IPS-15b (cell line): ENCODE measurements around the gene ASCL4.
"Not testable (repeated sequence)": the region's sequence is repeated elsewhere in the genome, so short reads cannot be mapped to it uniquely, and the experiment has no call there.

Source experiments
- H3K27me3 ChIP-seq: one replicate; pipeline ENCODE4 v1.6.1; 2013; ENCODE audit warnings: low read length; ENCODE audit not compliant: control insufficient read depth, insufficient read depth
- H3K36me3 ChIP-seq: one replicate; pipeline ENCODE4 v1.6.1; 2013; ENCODE audit warnings: low read length; ENCODE audit not compliant: control insufficient read depth, insufficient read depth
- H3K4me1 ChIP-seq: one replicate; pipeline ENCODE4 v1.6.1; 2013; ENCODE audit warnings: mild to moderate bottlenecking, low read length; ENCODE audit not compliant: control insufficient read depth, insufficient read depth
- H3K4me3 ChIP-seq: one replicate; pipeline ENCODE4 v1.5.1; 2013; ENCODE audit warnings: low read depth, low read length
- H3K9ac ChIP-seq: one replicate; pipeline ENCODE4 v1.6.1; 2013; ENCODE audit warnings: low read depth, mild to moderate bottlenecking, low read length
- H3K9me3 ChIP-seq: one replicate; pipeline ENCODE4 v1.6.1; 2013; ENCODE audit warnings: mild to moderate bottlenecking, low read length; ENCODE audit not compliant: control insufficient read depth, insufficient read depth

Gene ASCL4, protein sequence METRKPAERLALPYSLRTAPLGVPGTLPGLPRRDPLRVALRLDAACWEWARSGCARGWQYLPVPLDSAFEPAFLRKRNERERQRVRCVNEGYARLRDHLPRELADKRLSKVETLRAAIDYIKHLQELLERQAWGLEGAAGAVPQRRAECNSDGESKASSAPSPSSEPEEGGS

DNA sequence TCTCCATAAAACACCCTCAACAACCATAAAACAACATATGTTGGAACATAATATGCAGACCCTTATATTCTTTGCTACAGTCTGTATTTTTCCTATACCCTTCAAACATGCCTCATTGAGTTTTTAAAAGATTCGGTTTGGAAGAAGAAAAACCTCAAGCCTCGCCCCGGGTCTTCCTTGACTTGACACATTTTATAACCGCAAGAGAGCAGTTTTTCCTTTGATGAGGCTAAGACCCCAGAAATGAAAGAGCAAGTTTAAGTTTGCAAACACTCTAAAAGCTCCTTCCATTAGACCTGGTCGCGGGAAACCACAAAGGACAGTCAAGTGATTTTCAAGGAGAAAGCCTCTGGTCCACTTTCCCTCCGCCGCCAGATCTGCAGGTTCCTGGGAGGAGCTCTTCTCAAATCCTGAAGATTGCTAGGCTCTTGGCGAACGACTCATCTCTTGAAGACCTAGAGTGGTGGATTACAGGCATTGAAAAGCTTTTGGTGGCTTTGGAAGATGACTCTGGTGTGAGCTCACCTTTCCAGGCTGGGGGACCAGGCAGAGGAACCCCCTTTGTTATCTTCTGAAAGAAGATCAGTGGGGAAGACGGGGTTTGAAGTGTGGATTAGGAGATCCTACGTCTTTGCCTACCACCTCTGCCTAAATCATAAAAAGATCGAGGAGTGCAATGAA is at the start of gene ASCL4:
TSS of gene ASCL4 (plus strand) at position 356 of the 681 bp plus-strand sequence. CDS start 515 bp downstream, outside the sequence.
- peak within 1 kb of the TSS; percentile 52 for H3K4me3 ChIP-seq
- no peaks in the 10 kb centered on the region for H3K4me1 ChIP-seq
- H3K9me3 ChIP-seq: no peaks in the 10 kb centered on the region
- no peak within 1 kb of the TSS for H3K9ac ChIP-seq
- no peaks in the 10 kb centered on the region for H3K36me3 ChIP-seq
- peaks cover 68% of the 10 kb centered on the region for H3K27me3 ChIP-seq

DNA sequence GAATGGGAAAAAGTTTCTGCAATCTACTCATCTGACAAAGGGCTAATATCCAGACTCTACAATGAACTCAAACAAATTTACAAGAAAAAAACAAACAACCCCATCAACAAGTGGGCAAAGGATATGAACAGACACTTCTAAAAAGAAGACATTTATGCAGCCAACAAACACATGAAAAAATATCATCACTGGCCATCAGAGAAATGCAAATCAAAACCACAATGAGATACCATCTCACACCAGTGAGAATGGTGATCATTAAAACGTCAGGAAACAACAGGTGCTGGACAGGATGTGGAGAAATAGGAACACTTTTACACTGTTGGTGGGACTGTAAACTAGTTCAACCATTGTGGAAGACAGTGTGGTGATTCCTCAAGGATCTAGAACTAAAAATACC is 47.2 kb upstream of the ASCL4 start:
- not testable (repeated sequence) for H3K27me3 ChIP-seq, H3K4me1 ChIP-seq, H3K36me3 ChIP-seq, H3K9ac ChIP-seq, H3K9me3 ChIP-seq, H3K4me3 ChIP-seq

DNA sequence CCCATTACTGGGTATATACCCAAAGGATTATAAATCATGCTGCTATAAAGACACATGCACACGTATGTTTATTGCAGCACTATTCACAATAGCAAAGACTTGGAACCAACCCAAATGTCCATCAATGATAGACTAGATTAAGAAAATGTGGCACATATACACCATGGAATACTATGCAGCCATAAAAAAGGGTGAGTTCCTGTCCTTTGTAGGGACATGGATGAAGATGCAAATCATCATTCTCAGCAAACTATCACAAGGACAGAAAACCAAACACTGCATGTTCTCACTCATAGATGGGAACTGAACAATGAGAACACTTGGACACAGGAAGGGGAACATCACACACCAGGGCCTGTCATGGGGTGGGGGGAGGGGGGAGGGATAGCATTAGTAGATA is 46.8 kb upstream of the ASCL4 start:
- H3K4me1 ChIP-seq, H3K9me3 ChIP-seq, H3K9ac ChIP-seq, H3K4me3 ChIP-seq, H3K36me3 ChIP-seq, H3K27me3 ChIP-seq: not testable (repeated sequence)

DNA sequence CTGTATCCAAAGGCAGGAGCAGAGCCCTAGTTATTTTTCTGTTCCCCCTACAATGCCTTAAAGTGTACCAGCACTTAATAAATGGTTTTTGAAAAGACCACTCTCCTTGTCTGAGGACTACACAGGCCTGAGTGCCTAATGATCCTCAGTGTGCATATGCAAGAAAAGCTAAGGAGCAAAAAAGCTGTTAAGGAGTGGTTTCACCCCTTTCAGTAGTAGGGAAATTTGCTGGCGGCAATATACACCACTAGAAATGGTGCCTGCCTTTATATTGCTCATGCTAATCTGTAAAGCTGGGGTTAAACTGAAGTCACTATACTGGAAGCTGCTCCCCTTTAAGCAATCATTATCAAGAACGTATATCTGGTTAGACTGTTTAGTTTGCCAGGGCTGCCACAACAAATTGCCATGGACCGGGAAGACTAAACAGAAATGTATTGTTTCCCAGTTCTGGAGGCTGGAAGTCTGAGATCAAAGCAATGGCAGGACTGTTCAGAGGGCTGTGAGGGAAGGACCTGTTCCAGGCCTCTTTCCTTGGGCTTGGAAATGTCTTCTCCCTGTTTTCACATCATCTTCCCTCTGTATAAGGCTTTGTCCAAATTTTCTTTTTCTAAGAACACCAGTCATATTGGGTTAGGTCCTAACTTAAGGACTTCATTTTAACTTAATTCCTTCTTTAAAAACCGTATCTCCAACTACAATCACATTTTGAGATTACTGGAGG is 43.7 kb upstream of the ASCL4 start:
- Histone ChIP-seq H3K27me3 (no peaks in the 10 kb centered on the region), H3K4me1 (no peaks in the 10 kb centered on the region), H3K36me3 (no peaks in the 10 kb centered on the region), H3K9me3 (no peaks in the 10 kb centered on the region), H3K4me3 (no peak overlapping the region), H3K9ac (no peak overlapping the region)

DNA sequence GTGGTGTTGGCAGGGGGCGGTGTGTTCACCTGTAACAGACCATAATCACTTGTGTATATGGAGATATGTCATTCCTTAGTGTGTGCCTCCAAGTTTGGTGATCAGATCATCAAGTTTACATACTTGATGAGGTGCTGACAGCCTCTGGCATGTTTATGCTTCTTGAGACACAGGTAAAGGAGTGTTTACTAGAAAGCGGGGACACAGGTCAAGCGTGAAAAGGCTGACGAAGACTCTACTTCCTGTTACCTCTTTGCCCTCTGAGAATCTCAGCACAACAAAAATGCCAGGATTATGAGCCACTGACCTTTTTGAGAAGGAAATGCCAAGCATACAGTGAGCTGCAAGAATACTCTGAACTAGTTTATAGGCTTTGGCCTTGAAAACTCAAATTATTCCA is 43.1 kb upstream of the ASCL4 start:
- no peak overlapping the region for H3K9ac ChIP-seq
- no peaks in the 10 kb centered on the region for H3K9me3 ChIP-seq
- no peaks in the 10 kb centered on the region for H3K27me3 ChIP-seq
- peaks cover 5% of the 10 kb centered on the region for H3K36me3 ChIP-seq
- no peak overlapping the region for H3K4me3 ChIP-seq
- no peaks in the 10 kb centered on the region for H3K4me1 ChIP-seq

DNA sequence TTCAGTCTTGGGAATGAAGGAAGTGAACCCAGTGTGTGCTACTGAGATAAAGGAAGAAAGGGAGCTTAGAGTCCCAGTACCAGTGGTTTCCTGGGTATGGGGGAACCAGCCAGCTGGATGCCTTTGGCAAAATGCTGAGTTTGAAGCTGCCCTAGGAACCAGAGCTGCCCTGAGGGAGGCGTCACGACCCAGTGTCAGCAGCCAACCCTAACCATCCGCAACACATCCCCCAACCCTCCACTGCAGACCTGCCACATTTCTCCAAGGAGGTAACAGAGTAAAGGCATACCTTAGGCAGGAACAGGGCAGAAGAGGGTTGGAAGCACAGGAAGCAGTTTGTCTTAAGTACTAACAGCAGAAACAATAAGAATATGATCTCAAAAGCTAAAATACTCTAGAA is 42.1 kb upstream of the ASCL4 start:
- Histone ChIP-seq H3K4me1 (no peaks in the 10 kb centered on the region), H3K4me3 (no peak overlapping the region), H3K27me3 (no peaks in the 10 kb centered on the region), H3K9ac (no peak overlapping the region), H3K36me3 (peaks cover 9% of the 10 kb centered on the region), H3K9me3 (no peaks in the 10 kb centered on the region)

DNA sequence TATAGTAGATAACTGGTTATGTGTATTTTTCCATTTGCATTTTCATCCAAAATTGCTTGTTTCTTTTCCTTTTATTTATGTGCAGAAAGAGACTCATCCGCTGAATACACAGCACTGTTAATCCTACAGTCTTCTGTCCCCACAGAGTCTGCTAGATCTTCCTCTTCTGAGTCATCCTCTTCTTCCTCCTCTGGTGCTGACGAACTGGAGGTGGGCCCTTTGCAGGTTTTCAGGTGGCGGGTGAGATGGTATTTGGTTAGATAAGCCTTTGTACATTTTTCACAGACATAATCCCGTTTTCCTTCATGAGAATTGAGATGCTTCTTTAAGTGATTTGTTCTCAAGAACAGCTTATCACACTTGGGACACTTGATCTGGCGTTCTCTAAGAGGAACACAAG is 40.4 kb upstream of the ASCL4 start:
- Histone ChIP-seq H3K36me3 (peaks cover 13% of the 10 kb centered on the region), H3K27me3 (no peaks in the 10 kb centered on the region), H3K4me1 (no peaks in the 10 kb centered on the region), H3K9ac (no peak overlapping the region), H3K4me3 (no peak overlapping the region), H3K9me3 (no peaks in the 10 kb centered on the region)

DNA sequence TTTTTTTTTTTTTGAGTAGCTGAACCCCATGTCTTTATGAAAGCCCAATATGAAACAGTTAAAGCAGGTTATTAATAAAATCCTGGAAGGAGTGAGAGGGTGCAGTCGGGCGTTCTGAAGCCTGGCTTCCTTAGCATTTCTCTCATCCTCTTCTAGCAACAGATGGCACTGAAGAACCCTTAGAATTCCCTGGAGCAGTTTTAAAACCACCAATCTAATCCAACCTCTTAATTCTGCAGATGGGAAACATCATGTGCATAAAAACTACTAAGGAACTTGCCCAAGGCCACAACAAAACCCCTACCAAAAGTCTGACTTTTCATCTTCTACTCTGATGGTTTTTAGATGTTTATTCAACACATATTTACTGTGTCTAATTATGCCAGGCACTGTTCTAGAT is 38.7 kb upstream of the ASCL4 start:
- H3K4me1 ChIP-seq: no peaks in the 10 kb centered on the region
- H3K27me3 ChIP-seq: no peaks in the 10 kb centered on the region
- no peak overlapping the region for H3K9ac ChIP-seq
- no peak overlapping the region for H3K4me3 ChIP-seq
- no peaks in the 10 kb centered on the region for H3K9me3 ChIP-seq
- H3K36me3 ChIP-seq: peaks cover 19% of the 10 kb centered on the region

DNA sequence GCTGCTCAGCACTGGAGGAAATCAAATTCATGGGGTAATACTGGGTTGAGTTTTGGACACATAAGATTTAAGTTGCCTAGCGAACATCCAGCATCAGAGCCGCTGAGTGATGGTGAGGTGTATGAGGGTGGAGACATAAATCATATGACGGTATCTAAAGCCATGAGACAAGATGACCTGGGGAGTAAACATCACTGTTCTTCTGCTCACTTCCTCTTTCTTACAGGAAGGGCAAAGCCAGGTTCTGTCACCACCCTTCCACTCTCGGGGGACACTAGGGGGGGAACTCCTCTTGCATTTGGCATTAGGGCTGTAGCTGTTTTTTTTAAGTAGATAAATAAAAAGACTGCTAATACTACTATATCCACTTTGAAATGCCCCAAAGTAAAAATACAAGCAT is 37.6 kb upstream of the ASCL4 start:
- H3K9ac ChIP-seq: no peak overlapping the region
- no peaks in the 10 kb centered on the region for H3K9me3 ChIP-seq
- peaks cover 25% of the 10 kb centered on the region for H3K36me3 ChIP-seq
- no peak overlapping the region for H3K4me3 ChIP-seq
- H3K4me1 ChIP-seq: no peaks in the 10 kb centered on the region
- no peaks in the 10 kb centered on the region for H3K27me3 ChIP-seq

DNA sequence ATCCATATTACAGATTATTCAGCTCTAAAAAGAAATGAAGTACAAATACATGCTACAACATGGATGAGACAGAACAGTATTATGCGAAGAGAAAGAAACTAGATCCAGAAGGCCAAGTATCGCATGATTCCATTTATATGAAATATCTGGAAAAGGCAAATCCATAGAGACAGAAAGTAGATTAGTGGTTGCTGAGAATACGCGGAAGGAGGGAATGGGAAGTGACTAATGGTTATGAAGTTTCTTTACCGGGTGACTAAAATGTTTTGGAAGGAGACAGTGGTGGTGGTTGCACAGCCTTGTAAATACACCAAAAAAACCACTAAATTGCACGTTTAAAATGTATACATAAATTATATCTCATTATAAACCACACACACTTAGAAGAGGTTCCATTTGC is 26.0 kb upstream of the ASCL4 start:
- Histone ChIP-seq H3K4me1 (no peaks in the 10 kb centered on the region), H3K9ac (no peak overlapping the region), H3K9me3 (no peaks in the 10 kb centered on the region), H3K36me3 (peaks cover 17% of the 10 kb centered on the region), H3K27me3 (no peaks in the 10 kb centered on the region), H3K4me3 (no peak overlapping the region)

DNA sequence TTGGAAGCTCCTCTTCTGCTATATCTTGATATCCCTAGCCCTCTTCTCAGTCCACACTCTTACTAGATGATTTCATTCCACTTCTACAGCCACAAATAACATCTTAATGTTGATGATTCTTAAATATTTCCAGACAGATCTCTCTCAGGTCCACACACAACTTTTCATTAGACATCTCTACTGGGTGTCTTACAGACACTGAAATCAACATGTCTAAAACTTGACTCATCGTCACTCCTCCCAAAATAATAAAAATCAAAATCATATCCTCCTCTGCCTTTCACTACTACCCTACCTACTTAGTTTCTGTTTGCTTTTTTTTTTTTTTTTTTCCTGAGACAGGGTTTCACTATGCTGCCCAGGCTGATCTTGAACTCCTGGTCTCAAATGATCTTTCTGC is 25.4 kb upstream of the ASCL4 start:
- Histone ChIP-seq H3K27me3 (no peaks in the 10 kb centered on the region), H3K4me1 (no peaks in the 10 kb centered on the region), H3K9ac (no peak overlapping the region), H3K9me3 (no peaks in the 10 kb centered on the region), H3K36me3 (peaks cover 17% of the 10 kb centered on the region), H3K4me3 (no peak overlapping the region)

DNA sequence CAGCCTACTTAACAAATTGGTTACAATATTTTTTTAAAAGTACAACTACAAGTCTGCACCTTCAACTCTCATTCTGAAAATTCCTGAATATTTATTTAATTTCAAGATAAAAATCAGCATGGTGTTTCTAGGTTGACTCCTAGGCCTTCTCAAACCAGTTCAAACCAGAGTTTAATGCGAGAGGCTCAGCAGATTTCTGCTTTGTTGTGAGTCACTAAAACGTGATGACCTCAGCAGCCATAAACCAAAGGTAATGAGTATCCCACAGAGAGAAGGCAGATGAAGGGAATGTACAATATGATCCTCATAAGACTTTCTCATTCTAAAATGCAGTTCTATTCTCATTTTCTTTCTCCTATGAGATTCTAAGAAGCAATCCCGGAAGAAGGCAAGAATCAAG is 15.1 kb upstream of the ASCL4 start:
- Histone ChIP-seq H3K4me3 (peak overlapping the region; percentile 80), H3K36me3 (peaks cover 6% of the 10 kb centered on the region), H3K27me3 (peaks cover 3% of the 10 kb centered on the region)

More for the DNA sequence above, 15.1 kb upstream of the ASCL4 start:
- peaks cover 3% of the 10 kb centered on the region for H3K4me1 ChIP-seq
- H3K9ac ChIP-seq: no peak overlapping the region
- no peaks in the 10 kb centered on the region for H3K9me3 ChIP-seq
